M059J (cell line): Measurements from ENCODE around the gene AGFG1. TPM values are rescaled to one million over a fixed set of nuclear protein-coding genes. Genes with fewer than 3 reads are reported as not detected.

Experiments used
- DNase-seq: peaks from one replicate; pipeline ENCODE4 v3.0.0-alpha.2; 2012; ENCODE audit warnings: low read depth
- total RNA-seq: library from RNA; depleted of rRNA; stranded (reverse); fragments of >200 nt; shearing (Covaris generic); gene quantifications from 2 replicates; pipeline ENCODE4 v1.2.3, GENCODE V29; 2014

The AGFG1 gene
- total RNA-seq, 1 experiment from 2014 or later = 75.3 TPM

DNA sequence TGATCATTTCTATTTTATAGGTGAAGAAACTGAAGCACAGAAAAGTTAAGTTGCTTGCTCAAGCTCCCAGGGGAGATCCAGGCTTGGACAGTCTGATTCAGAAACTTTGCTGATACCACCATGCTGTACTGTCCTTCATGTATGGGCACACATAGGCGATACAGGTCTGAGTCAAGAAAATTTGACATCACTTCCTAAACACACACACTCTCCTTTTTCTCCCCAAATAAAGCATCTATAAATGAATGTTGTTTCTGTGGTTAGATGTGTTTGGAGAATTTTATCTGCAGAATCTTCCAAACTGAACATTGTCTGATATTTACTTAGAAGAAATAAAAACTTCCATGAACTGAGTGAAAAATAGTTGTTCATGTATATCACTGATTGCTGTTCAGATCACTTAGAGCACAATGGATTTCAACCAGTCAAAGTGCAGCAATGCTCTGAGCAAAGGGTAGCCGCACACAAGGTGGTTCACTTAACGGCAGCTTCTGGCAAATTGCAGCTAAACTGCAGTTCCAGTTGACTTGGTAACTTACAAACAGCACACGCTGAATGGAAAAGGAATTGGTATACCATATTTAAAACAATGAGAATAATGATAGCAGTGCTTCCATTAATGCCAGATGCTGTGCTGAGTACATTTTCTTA, 10.0 kb upstream of the AGFG1 start:
- DNase-seq = no peak

DNA sequence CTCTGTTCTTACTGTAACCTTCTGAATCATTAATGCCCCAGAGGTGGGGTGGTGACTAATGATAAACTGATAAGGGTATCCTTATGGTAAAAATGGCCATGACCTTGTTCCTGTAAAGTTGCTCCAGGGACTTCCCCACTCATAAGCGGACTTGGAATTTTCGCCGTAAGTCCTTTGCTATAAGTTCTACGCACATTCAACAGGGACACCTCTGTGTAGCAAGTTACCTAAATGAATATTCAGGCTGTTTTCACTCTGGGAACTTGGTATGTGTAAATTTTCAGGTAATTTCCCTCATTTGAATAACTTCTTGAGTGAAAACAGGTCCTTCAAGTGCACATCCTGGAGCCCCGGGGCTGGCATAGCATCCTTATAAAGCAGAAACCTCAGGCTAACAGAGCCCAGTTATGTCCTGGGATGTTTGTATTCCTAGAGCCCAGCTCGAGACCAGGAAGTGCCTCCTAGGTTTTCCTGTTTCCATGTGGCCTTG, 9.4 kb upstream of the AGFG1 start:
- DNase-seq = peak; percentile 50

DNA sequence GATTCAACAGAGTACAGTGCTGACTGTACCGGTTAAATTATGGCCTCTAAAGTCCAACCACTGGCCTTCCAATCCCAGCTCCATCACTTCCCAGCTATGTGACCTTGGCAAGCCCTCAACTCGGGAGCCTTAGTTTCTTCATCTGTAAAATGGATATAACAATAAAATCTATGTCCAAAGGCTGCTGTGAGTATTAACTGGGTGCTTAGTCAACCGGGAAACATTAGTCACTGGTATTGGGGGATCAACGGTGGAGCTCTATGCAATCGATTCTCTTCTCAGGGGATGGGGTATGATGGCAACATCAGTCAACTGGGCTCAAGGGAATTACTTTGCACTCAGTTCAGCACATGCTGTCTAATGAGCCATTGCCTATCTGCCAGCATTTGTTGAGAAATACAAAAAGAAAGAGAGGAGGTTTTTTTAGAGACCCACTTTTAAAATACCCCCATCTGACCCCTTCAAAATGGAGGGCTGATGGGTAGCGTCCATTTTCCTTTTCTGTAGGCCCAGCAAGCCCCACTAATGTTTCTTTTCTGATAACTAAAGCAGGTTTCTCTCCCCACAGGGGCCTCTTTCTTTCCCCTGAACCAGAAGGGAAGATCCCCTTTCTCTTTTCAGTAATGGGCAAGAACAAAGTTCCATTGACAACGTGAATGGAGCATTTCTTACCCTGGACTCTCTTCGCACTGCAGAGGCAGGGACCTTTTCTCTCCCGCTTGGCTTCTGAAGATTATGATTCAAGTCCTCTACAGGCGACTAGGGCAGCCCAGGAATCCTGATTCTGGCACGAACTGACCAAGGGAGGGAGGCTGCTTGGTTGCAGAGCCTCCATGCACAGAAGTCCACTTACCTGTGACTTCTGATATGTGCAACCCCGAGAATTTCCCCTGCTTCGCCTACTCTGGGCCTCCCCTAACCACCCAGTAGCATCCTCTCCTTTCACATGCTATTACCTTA, 8.7 kb upstream of the AGFG1 start:
- no peak for DNase-seq

DNA sequence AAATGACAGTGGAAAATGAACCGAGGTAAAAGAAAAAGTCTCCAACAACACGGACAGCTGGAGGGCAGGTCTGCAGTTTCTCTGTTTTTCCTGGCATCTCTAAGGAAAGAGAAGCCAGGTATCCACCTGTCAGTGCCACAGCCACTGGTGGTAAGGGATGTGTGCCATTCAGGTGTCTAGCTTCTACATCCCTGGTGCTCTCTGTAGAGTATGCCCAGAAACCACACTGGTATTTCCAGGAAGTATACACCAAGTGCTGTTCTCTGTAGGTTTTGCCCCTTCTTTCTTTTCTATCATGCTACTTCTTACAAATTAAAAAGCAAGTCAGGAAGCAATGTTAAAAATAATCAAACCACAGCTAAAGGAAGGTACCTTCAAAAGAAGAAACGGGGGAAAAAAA, 7.6 kb upstream of the AGFG1 start:
- no peak for DNase-seq

DNA sequence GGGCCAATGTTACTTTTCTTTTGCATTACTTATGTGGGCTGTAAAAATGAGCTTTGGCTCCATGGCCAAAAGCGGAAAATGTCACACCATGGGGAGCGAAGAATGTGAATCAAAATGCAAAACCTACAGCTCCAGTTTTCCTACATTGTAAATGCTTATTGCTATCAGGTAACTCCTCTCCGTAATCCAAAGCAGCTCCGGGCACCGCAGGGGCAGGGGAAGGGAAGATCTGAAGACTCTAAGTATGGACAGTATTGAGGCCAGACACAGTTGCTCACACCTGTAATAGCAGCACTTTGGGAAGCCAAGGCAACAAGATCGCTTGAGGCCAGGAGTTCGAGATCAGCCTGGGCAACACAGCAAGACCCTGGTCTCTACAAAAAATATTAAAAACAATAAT, 7.1 kb upstream of the AGFG1 start:
- DNase-seq = no peak

DNA sequence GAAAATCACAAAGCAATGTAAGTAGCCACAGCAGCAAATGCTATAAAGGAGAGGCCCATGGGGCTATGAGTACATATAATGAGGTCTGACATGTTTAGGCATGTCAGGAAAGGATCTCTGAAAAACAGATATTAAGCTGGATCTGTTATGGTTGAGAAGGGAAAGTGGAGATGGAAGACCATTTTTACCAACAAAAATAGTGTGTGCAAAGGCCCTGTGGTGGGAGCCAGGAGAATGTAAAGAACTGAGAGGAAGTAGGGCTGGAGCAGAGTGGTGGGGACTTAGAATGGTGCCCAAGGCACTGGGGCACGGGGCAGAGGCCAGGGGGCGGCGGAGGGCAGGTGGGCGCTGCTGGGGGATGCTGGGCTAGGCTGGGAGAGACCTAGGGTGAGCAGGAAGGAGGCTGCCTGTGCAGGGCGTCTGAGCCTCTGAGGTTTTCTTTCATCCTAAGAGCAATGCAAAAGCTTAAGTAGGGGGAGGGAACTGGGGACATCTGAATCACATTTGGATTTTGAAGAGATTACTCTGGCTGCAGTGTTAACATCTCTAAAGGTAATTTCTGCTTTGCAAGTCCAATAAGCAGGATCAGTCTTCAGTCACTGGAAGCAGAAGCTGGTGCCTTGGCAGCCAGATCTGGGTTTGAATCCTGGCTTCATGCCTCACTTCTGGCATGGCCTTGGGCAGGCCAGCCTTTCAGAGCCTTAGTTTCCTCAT, 4.9 kb upstream of the AGFG1 start:
- DNase-seq = no peak

DNA sequence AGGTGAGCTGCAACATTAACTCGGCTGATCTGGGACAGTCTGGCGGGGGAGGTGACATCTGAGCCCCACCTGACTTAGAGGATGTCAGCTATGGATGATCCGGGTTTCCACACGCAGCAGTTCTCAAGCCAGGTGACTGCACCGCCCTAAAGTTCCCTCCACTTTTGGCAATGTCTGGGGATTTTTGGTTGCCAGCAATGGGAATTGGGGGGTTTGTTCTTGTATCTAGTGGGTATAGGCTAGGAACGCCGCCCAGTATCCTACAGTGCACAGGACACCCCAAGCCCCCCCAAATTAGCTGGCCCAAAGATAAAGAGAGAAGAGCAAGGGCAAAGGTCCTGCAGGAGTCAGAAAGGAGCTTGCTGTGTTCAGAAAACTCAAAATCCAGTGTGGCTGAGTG, 544 bp upstream of the AGFG1 start:
- DNase-seq = no peak

DNA sequence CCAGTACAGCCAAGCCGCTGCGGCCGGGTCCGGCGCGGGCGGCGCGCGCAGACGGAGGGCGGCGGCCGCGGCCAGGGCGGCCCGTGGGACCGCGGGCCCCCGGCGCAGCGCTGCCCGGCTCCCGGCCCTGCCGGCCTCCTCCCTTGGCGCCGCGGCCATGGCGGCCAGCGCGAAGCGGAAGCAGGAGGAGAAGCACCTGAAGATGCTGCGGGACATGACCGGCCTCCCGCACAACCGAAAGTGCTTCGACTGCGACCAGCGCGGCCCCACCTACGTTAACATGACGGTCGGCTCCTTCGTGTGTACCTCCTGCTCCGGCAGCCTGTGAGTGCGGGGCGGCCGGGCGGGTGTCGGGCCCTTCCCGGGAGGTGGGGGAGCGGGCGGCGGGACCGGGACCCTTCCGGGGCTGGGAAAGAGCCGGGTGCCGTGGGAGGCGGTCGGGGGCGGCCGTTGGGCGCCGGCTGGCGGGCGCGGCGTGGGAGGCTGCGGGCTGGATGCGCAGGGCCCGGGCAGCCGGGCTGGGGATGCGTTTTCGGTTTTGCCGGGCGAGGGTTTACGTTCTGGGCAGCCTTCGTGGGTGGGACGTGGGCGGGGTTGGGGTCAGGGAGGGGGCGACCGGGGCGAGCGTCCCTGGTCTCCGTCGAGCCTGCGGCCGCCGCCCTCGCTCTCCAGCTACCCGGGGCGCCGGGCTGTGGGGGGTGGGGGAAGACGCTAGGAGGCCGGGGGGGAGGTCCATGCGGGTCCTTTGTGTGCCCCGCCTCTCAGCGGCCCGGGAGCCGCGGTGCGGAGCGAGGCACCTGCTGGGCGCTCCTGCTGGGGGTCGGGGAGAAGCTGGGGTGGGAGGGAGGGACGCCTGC, 537 bp downstream of the AGFG1 start:
- DNase-seq = peak; percentile 32

DNA sequence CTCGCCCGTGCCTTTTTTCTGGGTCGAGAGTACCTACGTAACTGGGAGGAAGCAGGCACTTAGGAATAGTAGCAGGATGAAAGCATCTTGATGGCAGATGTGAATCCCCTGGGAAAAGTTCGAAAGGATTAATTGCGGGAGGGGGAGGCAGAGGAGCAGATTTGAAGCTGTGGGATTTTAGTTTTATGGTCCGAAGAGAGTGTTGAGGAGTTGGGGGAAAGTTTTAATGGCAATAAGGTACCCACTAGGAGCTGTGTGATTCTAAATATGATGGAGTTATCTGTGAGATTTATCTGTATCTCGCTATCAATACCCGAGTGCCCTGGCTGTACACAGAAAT, 1.1 kb downstream of the AGFG1 start:
- DNase-seq = no peak

DNA sequence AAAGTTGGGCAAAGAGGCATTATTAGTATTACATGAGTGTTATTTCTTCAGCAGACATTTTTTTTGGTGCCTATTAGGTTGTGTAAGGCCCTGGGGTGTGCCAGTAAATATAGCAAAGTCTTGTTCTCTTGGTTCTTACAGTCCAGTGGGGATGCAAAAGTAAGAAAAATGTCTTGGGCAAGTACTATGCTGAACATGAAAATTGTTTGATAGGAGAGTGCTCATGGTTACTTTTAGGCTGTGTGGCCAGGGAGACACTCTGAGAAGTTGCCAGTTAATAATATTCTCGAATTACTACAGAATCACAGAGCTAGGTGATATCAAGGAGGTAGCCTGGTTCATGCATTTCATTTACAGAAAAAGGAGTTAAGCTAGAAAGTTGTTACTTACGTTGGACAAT, 1.9 kb downstream of the AGFG1 start:
- DNase-seq = no peak

DNA sequence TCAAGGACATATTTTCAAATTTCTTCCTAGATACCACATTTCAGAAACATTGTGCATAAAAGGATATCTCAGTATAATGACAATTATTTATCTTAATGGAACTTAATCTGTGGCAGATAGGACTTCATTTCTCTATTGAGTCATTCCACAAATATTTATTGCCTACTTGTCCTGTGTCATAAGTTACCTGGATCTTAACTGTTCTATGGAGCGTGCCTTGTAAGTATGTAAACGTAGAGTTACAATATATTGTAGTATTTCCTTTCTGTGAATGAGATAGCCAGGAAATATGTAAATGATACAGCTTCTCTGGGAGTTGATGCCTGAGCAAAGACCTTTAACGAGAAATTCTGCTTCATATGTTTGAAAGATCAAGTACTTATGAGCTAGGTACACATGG, 2.5 kb downstream of the AGFG1 start:
- no peak for DNase-seq

DNA sequence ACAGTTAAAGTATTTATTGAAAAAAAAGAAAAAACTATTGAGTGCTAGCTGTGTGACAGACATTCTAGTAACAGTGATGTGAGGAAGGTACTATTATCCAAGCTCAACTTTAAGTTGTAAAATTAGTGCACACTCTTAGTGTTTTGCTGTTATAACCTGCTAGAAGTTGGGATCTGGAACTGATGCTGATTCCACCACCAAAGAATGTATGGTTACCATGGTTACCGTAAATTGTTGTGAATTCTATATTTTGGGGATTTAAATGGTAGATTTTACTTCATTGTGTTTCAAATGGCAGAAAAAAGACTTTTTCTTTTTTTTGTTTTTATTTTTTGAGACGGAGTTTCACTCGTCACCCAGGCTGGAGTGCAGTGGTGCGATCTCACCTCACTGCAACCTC, 5.3 kb downstream of the AGFG1 start:
- no peak for DNase-seq

DNA sequence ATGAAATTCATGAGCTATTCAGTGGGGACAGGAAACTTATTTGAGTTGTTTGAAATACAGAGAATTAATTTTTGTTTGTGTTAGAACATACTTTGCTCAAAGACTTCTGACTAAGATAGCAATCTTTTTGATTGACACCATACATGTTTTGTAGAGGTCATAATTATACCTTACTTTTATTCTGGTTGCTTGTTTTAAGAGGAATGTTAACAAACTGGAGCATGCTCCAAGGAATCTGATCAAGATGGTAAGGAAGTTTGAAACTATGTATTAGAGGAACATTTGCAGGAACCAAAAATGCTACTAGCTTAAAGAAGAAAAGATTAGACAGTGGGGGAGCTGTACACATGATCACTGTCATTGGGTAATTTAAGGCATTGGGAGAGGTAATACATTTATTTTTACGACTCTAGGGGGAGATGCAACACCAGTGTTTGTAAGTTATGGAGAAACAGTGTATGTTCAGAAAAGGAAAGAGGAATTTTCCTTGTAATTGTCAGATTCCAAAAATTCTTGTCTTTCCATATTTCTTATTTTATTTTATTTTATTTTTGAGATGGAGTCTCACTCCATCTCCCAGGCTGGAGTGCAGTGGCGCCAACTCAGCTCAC, 8.0 kb downstream of the AGFG1 start:
- DNase-seq = peak; percentile 52

DNA sequence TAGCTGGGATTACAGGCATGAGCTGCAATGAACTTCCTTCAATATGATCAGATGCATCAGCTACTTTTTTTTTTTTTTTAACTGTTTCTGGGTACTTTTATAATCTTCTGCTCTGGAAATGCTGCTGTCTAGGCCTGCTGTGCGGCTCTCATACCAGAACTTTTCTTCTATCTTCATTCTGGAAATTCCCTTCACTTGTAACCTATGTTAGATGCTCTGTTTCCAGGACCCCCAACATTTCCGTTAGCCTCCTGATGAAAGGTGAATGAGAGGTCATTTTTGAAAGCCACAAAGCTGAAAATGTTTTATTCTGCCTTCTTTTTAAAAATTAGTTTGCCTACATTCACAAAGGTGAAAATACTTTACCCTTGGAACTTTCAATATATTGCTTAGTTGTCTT, 8.6 kb downstream of the AGFG1 start:
- DNase-seq = no peak

DNA sequence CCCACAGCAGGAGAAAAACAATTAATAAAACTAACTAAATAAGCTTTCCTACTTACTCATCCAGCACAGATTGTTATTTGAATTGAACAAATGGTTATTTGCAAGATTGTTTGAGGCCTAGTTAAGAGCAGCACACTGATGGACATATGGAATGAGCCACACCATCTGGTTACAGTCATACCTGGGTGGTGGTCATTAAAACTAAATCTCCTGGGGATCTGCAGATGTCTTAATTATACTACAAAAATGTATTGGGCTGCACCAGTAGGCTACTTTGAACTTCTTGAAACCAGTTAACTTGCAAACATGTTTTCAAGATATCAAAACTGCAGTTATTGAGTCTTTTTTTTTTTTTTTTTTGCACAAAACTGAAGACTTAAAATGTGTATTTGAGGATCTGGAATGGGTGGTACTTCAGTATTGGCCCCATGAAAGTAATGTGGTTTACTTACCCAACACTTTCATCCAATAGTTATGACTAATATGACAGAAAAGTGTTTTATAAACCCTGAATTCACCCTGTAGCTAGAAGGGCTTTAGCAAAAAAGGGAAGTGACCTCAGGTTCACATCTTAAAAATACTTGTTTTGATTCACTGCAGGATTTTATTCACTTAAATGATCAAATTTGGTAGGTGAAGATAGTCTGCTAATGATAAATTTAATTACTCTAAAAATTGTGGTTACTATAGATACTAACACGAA, 10.8 kb downstream of the AGFG1 start:
- DNase-seq = peak; percentile 48

DNA sequence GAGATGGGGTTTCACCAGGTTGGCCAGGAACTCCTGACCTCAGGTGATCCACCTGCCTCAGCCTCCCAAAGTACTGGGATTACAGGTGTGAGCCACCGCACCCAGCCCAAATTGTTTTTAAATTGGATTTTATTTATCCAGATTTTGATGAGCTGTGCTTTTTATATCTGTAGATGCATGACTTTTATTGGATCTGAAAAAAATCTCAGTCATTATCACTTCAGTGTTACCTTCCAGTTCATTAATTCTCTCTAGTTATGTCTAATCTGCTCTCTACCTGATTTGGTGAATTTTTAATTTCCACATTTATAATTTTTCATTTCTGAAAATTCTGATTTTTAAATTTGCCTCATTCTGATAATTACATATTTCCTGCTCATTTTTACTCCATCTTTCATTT, 13.5 kb downstream of the AGFG1 start:
- DNase-seq = no peak

DNA sequence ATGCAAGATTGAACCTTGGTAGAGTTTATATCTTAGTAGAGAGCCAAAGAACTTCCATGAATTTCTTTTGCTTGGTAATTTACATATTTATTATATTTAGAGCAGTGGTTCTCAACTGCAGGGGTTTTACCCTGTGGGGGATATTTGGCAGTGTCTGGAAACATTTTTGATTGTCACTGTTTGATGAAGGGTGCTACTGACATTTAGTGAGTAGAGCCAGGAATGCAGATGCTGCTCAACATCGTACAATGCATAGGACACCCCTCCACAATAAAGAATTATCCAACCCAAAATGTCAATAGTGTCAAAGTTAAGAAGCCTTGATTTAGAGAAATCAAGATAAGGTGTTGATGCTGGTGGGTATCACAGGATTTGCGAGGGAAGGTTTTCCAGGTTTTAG, 14.7 kb downstream of the AGFG1 start:
- DNase-seq = no peak

DNA sequence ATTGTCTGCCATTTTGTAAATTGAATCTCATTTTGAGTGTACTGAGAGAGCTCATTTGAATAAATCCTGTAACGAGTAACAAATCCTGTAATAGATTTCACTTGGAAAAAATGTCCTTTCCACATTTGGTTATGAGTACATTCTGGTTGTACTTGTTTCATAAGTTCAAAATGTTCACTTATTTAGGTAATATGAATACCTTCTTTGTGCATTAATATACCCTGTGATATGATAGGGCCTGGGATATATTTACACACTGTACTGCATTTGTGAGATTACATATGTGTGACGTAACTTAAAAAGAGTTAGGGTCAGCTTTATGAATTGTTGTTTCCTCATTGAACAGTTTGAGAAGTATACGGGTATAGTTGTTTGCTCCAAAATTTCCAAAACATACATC, 16.1 kb downstream of the AGFG1 start:
- no peak for DNase-seq

DNA sequence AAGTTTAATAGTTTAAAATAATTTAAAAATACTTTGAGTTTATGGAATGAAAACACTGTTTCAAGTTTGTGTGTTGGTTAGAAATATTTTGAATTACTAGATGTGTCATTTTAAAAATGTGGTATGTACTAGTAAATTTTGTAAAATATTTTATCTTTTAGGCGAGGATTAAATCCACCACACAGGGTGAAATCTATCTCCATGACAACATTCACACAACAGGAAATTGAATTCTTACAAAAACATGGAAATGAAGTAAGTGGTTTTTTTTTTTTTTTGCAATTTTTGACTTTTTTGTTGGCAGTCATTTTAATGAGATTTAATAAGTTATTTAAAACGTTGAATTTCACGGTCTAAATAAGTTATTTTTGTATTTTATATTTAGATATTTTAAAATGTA, 19.4 kb downstream of the AGFG1 start:
- no peak for DNase-seq

DNA sequence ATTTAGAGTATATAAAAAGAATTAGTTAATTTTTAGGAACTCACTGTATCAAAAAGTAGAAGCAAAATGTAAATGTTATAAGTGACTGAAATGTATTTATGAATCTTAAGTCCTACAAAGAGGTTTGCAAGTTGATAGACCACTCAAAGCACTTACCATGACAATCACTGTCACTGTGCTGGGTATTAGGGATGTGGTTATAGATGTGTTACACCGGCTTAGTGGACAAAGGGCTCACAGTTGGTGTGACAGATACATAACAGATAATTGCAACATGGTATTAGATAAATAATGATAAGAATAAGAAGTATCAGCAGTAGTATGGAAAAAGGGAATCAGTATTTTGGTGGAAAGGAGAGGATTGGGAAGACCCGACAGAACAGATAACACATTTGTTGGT, 21.6 kb downstream of the AGFG1 start:
- no peak for DNase-seq

DNA sequence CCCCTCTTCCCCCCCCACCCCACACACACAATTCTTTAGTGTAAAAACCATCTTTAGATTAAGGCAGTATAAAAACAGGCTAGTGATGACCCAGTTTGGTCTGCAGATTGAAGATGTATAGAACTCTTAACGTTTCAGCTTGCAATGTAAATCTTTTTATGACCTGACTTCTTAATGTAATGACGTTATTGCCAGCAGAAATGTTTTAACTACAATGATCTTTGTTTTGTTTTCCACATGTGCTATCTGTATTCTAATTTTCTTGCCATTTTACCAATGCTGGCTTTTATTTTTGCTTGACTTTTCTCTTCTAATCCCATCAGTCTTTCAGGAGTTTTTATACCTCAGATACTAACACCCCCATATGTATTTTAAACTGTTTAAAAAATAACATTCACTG, 25.2 kb downstream of the AGFG1 start:
- no peak for DNase-seq
